Measurements from ENCODE around the gene ARHGAP18. TPM values are rescaled to one million over a fixed set of nuclear protein-coding genes. Genes with fewer than 3 reads are reported as not detected.

ARHGAP18 gene
- total RNA-seq, 4 donors from 2014 or later, result 5.1 to 12.7 (median 7.7) TPM

DNA sequence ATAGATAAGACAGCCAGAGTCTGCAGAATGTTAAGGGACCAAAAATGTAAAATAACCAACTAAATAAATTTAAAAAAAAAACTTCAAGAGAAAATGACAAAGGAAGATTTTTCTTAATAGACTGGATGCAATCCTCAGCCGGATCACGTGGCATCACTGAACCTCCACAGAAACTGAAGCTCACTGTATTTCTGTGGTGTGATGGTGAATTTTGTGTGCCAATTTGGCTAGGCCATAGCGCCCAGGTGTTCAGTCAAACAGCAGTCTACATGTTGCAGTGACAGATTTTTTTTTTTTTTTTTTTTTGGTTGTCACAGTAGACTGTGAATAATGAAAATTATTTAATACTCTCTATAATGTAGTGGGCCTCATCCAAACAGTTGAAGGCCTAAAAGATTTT lies 95.5 kb downstream of the ARHGAP18 start:
- intact Hi-C loops (cut with DNase I; ENCODE audit: low total_unique reads), result no loop called here
- no peak overlapping the region for H3K4me3 ChIP-seq (ENCODE audit: low read depth, poor library complexity, severe bottlenecking)
- 93 to 95% methylated on average over 3 of the region's 3 CpGs for WGBS, 2 donors
- no peak for TF ChIP-seq POLR2A (IDR thresholded peaks at IDR 0.05)
- TF ChIP-seq, protein P1, sequence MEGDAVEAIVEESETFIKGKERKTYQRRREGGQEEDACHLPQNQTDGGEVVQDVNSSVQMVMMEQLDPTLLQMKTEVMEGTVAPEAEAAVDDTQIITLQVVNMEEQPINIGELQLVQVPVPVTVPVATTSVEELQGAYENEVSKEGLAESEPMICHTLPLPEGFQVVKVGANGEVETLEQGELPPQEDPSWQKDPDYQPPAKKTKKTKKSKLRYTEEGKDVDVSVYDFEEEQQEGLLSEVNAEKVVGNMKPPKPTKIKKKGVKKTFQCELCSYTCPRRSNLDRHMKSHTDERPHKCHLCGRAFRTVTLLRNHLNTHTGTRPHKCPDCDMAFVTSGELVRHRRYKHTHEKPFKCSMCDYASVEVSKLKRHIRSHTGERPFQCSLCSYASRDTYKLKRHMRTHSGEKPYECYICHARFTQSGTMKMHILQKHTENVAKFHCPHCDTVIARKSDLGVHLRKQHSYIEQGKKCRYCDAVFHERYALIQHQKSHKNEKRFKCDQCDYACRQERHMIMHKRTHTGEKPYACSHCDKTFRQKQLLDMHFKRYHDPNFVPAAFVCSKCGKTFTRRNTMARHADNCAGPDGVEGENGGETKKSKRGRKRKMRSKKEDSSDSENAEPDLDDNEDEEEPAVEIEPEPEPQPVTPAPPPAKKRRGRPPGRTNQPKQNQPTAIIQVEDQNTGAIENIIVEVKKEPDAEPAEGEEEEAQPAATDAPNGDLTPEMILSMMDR (IDR thresholded peaks at IDR 0.05), result no peak
- no peak for DNase-seq (ENCODE audit: low spot score in 2 of 2)

DNA sequence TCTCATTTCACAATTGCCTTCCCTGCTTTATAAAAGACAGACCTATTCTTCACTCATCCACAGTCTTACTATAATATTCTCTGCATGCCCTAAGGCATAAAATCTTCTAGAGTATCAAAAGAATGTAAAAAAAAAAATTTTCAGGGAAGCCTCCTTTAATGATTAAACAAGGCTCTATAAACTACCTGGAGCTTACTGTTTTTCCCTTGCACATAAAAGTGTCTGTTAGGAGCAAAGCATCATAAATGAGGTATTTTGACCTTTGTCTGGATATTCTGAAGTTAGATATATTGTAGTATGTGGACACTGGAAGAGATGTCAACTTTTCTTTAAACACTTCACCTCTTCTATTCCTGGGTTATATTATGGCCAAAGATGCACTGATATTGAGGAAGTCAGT lies 97.5 kb downstream of the ARHGAP18 start:
- TF ChIP-seq, protein P1 (IDR thresholded peaks at IDR 0.05), result no peak
- no peak for TF ChIP-seq POLR2A (IDR thresholded peaks at IDR 0.05)
- intact Hi-C loops (cut with DNase I; ENCODE audit: low total_unique reads), result no loop called here
- no peak overlapping the region for H3K4me3 ChIP-seq (ENCODE audit: low read depth, poor library complexity, severe bottlenecking)
- no peak for DNase-seq (ENCODE audit: low spot score in 2 of 2)

DNA sequence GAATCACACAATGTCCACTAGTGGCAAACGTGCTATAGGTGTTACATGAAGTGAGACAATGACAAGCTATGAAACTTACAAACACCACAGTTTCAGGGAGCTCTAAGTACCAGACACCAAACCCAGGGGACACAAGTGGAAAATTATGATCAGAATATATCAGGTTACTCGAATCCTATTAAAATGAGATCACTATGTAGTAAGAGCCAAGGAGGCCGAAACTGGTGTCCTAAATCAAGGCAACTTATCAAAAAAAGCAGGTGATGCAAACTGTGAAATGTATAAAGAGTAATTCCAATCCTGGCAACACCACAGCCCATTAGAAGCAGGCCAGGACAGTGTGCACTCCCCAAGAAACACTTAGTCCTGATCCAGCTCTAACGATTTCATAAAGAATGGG lies 100.3 kb downstream of the ARHGAP18 start:
- intact Hi-C loops (cut with DNase I; ENCODE audit: low total_unique reads), result no loop called here
- H3K4me3 ChIP-seq (ENCODE audit: low read depth, poor library complexity, severe bottlenecking), result no peak overlapping the region
- WGBS, 2 donors, result 67 to 74% methylated on average over 4 of the region's 4 CpGs
- TF ChIP-seq, protein P1 (IDR thresholded peaks at IDR 0.05), result no peak
- TF ChIP-seq POLR2A (IDR thresholded peaks at IDR 0.05), result no peak
- DNase-seq (ENCODE audit: low spot score in 2 of 2), result peak in 1 of 2 donors; percentile 29

DNA sequence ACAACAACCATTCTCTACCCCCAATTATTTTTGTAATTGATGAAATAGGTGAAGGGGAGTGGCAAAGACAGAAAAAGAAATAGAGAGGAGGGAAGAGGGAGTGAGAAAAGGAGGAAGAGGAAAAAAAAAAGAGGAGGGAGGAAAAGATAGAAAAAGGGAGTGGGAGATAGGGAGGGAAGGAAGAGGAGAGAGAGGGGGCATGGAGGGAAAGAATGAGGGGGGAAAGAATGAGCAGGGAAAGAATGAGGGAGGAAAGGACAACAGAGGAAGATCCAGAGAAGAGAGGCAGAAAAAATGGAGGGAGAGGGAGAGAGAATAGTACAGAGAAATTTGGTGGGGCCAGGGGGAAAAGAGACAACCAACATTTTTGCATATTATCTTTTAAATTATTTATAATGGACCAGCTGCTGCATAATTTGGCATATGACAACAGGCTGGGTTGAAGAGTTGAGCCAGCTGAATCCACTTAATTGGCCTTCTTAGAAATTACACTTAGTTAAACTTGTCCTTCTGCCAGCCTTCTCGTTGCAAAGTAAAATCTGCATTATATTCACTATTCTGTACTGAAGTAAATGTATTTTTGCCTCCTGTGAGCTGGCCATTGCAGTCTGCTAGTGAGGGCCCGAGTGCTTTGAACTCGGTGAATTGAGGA lies 101.0 kb downstream of the ARHGAP18 start:
- intact Hi-C loops (cut with DNase I; ENCODE audit: low total_unique reads), result no loop called here
- DNase-seq (ENCODE audit: low spot score in 2 of 2), result no peak
- no peak overlapping the region for H3K4me3 ChIP-seq (ENCODE audit: low read depth, poor library complexity, severe bottlenecking)
- no peak for TF ChIP-seq POLR2A (IDR thresholded peaks at IDR 0.05)
- TF ChIP-seq, protein P1 (IDR thresholded peaks at IDR 0.05), result no peak
- 56 to 66% methylated on average over 3 of the region's 3 CpGs for WGBS, 2 donors

DNA sequence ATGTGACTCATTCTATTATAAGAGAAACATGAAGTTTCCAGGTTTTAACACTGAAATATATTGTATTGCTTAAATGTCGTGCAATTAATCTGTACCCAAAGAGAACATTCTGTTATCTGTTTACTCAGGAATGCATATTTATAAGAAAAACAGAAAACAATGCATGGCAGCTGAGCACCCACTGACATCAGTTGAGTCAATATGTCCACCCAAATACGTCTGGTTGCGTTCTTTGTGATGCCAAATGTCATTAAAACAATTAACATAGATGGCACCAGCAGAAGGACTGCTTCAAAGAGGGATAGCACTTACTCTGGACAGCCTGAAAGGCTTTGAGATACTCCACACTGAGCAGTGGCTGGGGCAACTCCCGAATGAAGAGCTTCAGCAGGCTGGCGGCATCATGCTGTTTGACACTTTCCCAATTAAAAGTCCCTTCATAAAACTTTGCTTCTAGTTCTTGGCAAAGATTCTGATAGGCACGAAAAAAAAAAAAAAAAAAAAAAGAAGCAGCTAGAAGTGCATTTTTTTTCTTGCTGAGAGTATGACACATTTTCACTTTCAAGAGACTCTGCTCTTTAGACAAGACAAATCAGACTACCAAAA lies 102.3 kb downstream of the ARHGAP18 start:
- 45% methylated on average over 6 of the region's 6 CpGs for WGBS, 2 donors
- TF ChIP-seq, protein P1 (IDR thresholded peaks at IDR 0.05), result no peak
- no peak for TF ChIP-seq POLR2A (IDR thresholded peaks at IDR 0.05)
- intact Hi-C loops (cut with DNase I; ENCODE audit: low total_unique reads), result no loop called here
- no peak for DNase-seq (ENCODE audit: low spot score in 2 of 2)
- no peak overlapping the region for H3K4me3 ChIP-seq (ENCODE audit: low read depth, poor library complexity, severe bottlenecking)

DNA sequence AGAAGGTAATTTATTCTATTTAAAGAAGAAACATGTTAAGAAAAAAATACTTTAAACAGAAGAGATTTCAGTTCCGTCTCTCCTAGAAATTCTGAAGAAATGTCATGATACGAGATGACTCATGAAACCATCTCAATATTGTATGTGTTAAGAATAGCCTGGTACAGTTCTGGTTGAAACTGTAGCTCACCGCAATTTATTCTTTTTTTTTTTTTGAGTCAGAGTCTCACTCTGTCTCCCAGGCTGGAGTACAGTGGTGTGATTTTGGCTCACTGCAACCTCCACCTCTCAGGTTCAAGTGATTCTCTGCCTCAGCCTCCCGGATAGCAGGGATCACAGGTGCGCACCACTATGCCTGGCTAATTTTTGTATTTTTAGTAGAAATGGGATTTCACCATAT lies 103.3 kb downstream of the ARHGAP18 start:
- no peak for TF ChIP-seq POLR2A (IDR thresholded peaks at IDR 0.05)
- TF ChIP-seq, protein P1 (IDR thresholded peaks at IDR 0.05), result no peak
- intact Hi-C loops (cut with DNase I; ENCODE audit: low total_unique reads), result no loop called here
- H3K4me3 ChIP-seq (ENCODE audit: low read depth, poor library complexity, severe bottlenecking), result no peak overlapping the region
- no peak for DNase-seq (ENCODE audit: low spot score in 2 of 2)
- WGBS, 2 donors, result 86 to 93% methylated on average over 5 of the region's 5 CpGs

Data from lower leg skin (tissue), 4 donors.